ENCODE data around the gene ECHDC3. TPM values are rescaled to one million over a fixed set of nuclear protein-coding genes. Genes with fewer than 3 reads are reported as not detected.

ECHDC3 gene
- total and polyA plus RNA-seq, 2 of the 8 experiments (the other 6 are each of a cell fraction or from before 2014, with no cell fraction given), result 15.6 to 19.9 TPM

GRCh38 chr10:11773761-11774441 lies 31.7 kb downstream of the ECHDC3 start (continued):
- TF ChIP-seq CHD7 (IDR thresholded peaks at IDR 0.05; ENCODE audit: insufficient replicate concordance, low read length), result no peak
- no peak for TF ChIP-seq ATF2 (IDR thresholded peaks at IDR 0.05; ENCODE audit: low read length)
- TF ChIP-seq ATF3 (IDR thresholded peaks at IDR 0.05; ENCODE audit: insufficient read depth, low read depth, low read length), result no peak
- no peak for TF ChIP-seq RNF2 (IDR thresholded peaks at IDR 0.05; ENCODE audit: borderline replicate concordance, low read depth, low read length, missing control alignments, poor library complexity, severe bottlenecking)
- no peak for TF ChIP-seq SUZ12 (IDR thresholded peaks at IDR 0.05; ENCODE audit: low read length)
- no peak for TF ChIP-seq FOSL1 (IDR thresholded peaks at IDR 0.05; ENCODE audit: insufficient read depth, low read depth, low read length)
- TF ChIP-seq RFX5 (IDR thresholded peaks at IDR 0.05; ENCODE audit: borderline replicate concordance, low read depth, low read length), result no peak

Measured in H1 (cell line).